Tibial nerve (tissue), 3 donors: ENCODE results near the gene JUN.

Source experiments
- CTCF ChIP-seq, 5 experiments: fragments of 200-600 bp in 3 of 5; fragments of 450-650 bp in 2 of 5; sonication (generic) in 3 of 5; IDR thresholded peaks; one replicate each; pipeline ENCODE4 v1.5.1; 2016 to 2019; ENCODE audit warnings: antibody characterized with exemption in 5 of 5, mild to moderate bottlenecking in 3 of 5, moderate library complexity in 2 of 5
- POLR2A ChIP-seq, 2 donors: fragments of 450-650 bp; IDR thresholded peaks; one replicate each; pipeline ENCODE4 v1.6.1; 2017; ENCODE audit warnings: antibody characterized with exemption in 2 of 2, mild to moderate bottlenecking in 2 of 2, moderate library complexity in 2 of 2

- no peak for TF ChIP-seq CTCF (IDR thresholded peaks at IDR 0.05)
- TF ChIP-seq POLR2A (IDR thresholded peaks at IDR 0.05), result no peak
These were observed 37.5 kb upstream of the JUN start for GRCh38 chr1:58821309-58821708.
